Measurements from ENCODE around the gene B9D2.
"Not testable (repeated sequence)": the region's sequence is repeated elsewhere in the genome, so short reads cannot be mapped to it uniquely, and the experiment has no call there.

The B9D2 gene

GRCh38 chr19:41363753-41364523, at the start of gene B9D2:
Gene B9D2, minus strand, starts transcription at chr19:41364149. Its CDS starts 630 bp downstream, at chr19:41363519.
- ATAC-seq = peak; percentile 98

GRCh38 chr19:41412953-41413352, 49.0 kb upstream of the B9D2 start:
- ATAC-seq = no peak

GRCh38 chr19:41411968-41412265, 48.0 kb upstream of the B9D2 start:
- ATAC-seq = no peak

- no peak for ATAC-seq
These were observed 47.4 kb upstream of the B9D2 start for GRCh38 chr19:41411100-41411967.

GRCh38 chr19:41410336-41411054, 46.5 kb upstream of the B9D2 start:
- ATAC-seq = no peak

- ATAC-seq = no peak
These were observed 45.3 kb upstream of the B9D2 start for GRCh38 chr19:41409288-41409687.

- not testable (repeated sequence) for ATAC-seq
These were observed 44.9 kb upstream of the B9D2 start for GRCh38 chr19:41408846-41409245.

- no peak for ATAC-seq
These were observed 44.3 kb upstream of the B9D2 start for GRCh38 chr19:41408256-41408655.

- no peak for ATAC-seq
These were observed 43.3 kb upstream of the B9D2 start for GRCh38 chr19:41407271-41407670.

GRCh38 chr19:41405776-41406175, 41.8 kb upstream of the B9D2 start:
- no peak for ATAC-seq

- no peak for ATAC-seq
These were observed 39.4 kb upstream of the B9D2 start for GRCh38 chr19:41403181-41403970.

- ATAC-seq = no peak
These were observed 38.1 kb upstream of the B9D2 start for GRCh38 chr19:41402010-41402409.

GRCh38 chr19:41401483-41401882, 37.5 kb upstream of the B9D2 start:
- no peak for ATAC-seq

- ATAC-seq = no peak
These were observed 35.6 kb upstream of the B9D2 start for GRCh38 chr19:41399525-41399924.

- ATAC-seq = no peak
These were observed 35.1 kb upstream of the B9D2 start for GRCh38 chr19:41399091-41399490.

GRCh38 chr19:41398598-41398997, 34.6 kb upstream of the B9D2 start:
- no peak for ATAC-seq

- ATAC-seq = no peak
These were observed 34.1 kb upstream of the B9D2 start for GRCh38 chr19:41398050-41398418.

GRCh38 chr19:41397086-41398049, 33.4 kb upstream of the B9D2 start, which contains the start of the genes BCKDHA and EXOSC5:
Gene BCKDHA, plus strand, starts transcription at chr19:41397818. Its CDS starts 10 bp downstream, at chr19:41397828.
Gene EXOSC5, minus strand, starts transcription at chr19:41397359. Its CDS starts 31 bp downstream, at chr19:41397328.
- peak; percentile 99 for ATAC-seq

GRCh38 chr19:41395355-41395754, 31.4 kb upstream of the B9D2 start:
- ATAC-seq = no peak

GRCh38 chr19:41392775-41393174, 28.8 kb upstream of the B9D2 start:
- no peak for ATAC-seq

- no peak for ATAC-seq
These were observed 27.7 kb upstream of the B9D2 start for GRCh38 chr19:41391618-41392017.

Data from activated CD4-positive, CD25-positive, alpha-beta regulatory T cell treated with anti-CD3 and anti-CD28 coated beads, Interleukin-2, amount 50 U/mL, for 24 hours (primary cell).